ENCODE results near the gene KIF23. TPM values are rescaled to one million over a fixed set of nuclear protein-coding genes. Genes with fewer than 3 reads are reported as not detected.

The KIF23 gene
- total and polyA plus RNA-seq, 8 donors = 2.1 to 26.3 (median 8.7) TPM

GRCh38 chr15:69435985-69436384 is 21.8 kb downstream of the KIF23 start:
- intact Hi-C loops (cut with DNase I; ENCODE audit: low total_unique reads) = no loop called here
- no peaks in the 10 kb centered on the region for H3K9me3 ChIP-seq
- H3K27me3 ChIP-seq = no peaks in the 10 kb centered on the region
- H3K27ac ChIP-seq = no peak overlapping the region
- TF ChIP-seq, protein P1, sequence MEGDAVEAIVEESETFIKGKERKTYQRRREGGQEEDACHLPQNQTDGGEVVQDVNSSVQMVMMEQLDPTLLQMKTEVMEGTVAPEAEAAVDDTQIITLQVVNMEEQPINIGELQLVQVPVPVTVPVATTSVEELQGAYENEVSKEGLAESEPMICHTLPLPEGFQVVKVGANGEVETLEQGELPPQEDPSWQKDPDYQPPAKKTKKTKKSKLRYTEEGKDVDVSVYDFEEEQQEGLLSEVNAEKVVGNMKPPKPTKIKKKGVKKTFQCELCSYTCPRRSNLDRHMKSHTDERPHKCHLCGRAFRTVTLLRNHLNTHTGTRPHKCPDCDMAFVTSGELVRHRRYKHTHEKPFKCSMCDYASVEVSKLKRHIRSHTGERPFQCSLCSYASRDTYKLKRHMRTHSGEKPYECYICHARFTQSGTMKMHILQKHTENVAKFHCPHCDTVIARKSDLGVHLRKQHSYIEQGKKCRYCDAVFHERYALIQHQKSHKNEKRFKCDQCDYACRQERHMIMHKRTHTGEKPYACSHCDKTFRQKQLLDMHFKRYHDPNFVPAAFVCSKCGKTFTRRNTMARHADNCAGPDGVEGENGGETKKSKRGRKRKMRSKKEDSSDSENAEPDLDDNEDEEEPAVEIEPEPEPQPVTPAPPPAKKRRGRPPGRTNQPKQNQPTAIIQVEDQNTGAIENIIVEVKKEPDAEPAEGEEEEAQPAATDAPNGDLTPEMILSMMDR (IDR thresholded peaks at IDR 0.05) = no peak
- no peak for TF ChIP-seq EP300 (IDR thresholded peaks at IDR 0.05)
- TF ChIP-seq POLR2AphosphoS5 (IDR thresholded peaks at IDR 0.05) = no peak
- no peaks in the 10 kb centered on the region for H3K36me3 ChIP-seq
- no peak overlapping the region for H3K4me3 ChIP-seq
- H3K4me1 ChIP-seq = peaks cover 0 to 15% (median 0%) of the 10 kb centered on the region in 4 donors
- WGBS, 5 donors = 90 to 97% (median 93%) methylated on average over 4 of the region's 4 CpGs
- no peak for DNase-seq

GRCh38 chr15:69436951-69437350 is 22.8 kb downstream of the KIF23 start:
- Histone ChIP-seq H3K27me3 (no peaks in the 10 kb centered on the region), H3K9me3 (no peaks in the 10 kb centered on the region), H3K4me3 (no peak overlapping the region), H3K36me3 (no peaks in the 10 kb centered on the region), H3K27ac (no peak overlapping the region), H3K4me1 (peaks cover 0 to 15% (median 0%) of the 10 kb centered on the region in 4 donors)
- DNase-seq = no peak
- TF ChIP-seq POLR2A (IDR thresholded peaks at IDR 0.05) (no peak), POLR2AphosphoS5 (IDR thresholded peaks at IDR 0.05) (no peak)
- 92 to 97% (median 96%) methylated on average over 4 of the region's 4 CpGs for WGBS, 5 donors
- intact Hi-C loops (cut with DNase I; ENCODE audit: low total_unique reads) = no loop called here

DNA sequence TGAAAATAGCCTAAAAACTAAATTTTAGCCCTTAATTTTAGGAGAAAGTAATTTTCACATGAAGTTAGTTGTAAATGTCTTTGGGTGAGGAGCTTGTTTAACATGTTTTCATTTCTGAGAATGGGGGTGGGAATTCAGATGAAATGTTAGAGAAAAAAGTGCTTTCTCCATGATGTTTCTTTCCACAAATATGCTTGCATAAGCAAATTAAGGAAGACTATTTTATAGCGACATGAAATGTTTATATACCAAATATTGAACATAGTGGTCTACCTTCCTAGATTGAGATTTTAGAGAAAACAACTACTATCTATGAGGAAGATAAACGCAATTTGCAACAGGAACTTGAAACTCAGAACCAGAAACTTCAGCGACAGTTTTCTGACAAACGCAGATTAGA is 25.5 kb downstream of the KIF23 start:
- no peaks in the 10 kb centered on the region for H3K27me3 ChIP-seq
- WGBS, 5 donors = 82 to 89% (median 88%) methylated on average over 4 of the region's 4 CpGs
- no peak for DNase-seq
- no peak for TF ChIP-seq POLR2AphosphoS5 (IDR thresholded peaks at IDR 0.05)
- TF ChIP-seq EP300 (IDR thresholded peaks at IDR 0.05) = no peak
- no peaks in the 10 kb centered on the region for H3K36me3 ChIP-seq
- H3K9me3 ChIP-seq = no peaks in the 10 kb centered on the region
- intact Hi-C loops (cut with DNase I; ENCODE audit: low total_unique reads) = no loop called here
- no peak overlapping the region for H3K27ac ChIP-seq
- no peak overlapping the region for H3K4me3 ChIP-seq
- H3K4me1 ChIP-seq = peaks cover 0 to 15% (median 0%) of the 10 kb centered on the region in 4 donors

GRCh38 chr15:69443032-69443611 is 29.0 kb downstream of the KIF23 start:
- Histone ChIP-seq H3K36me3 (no peaks in the 10 kb centered on the region), H3K4me1 (peaks cover 4 to 16% (median 9%) of the 10 kb centered on the region in 4 donors), H3K4me3 (no peak overlapping the region), H3K27ac (no peak overlapping the region), H3K27me3 (no peaks in the 10 kb centered on the region), H3K9me3 (no peaks in the 10 kb centered on the region)
- 82 to 86% (median 84%) methylated on average over 5 of the region's 5 CpGs for WGBS, 5 donors
- no peak for DNase-seq
- intact Hi-C loops (cut with DNase I; ENCODE audit: low total_unique reads) = no loop called here
- TF ChIP-seq, protein P1 (IDR thresholded peaks at IDR 0.05) = no peak
- TF ChIP-seq POLR2AphosphoS5 (IDR thresholded peaks at IDR 0.05) (no peak), POLR2A (IDR thresholded peaks at IDR 0.05) (no peak), EP300 (IDR thresholded peaks at IDR 0.05) (no peak)

- no peak overlapping the region for H3K4me3 ChIP-seq
- intact Hi-C loops (cut with DNase I; ENCODE audit: low total_unique reads) = no loop called here
- H3K36me3 ChIP-seq = no peaks in the 10 kb centered on the region
- H3K27me3 ChIP-seq = no peaks in the 10 kb centered on the region
- WGBS, 5 donors = 94 to 99% (median 96%) methylated on average over 7 of the region's 7 CpGs
- no peak for DNase-seq
- H3K4me1 ChIP-seq = peaks cover 4 to 16% (median 6%) of the 10 kb centered on the region in 4 donors
- H3K9me3 ChIP-seq = no peaks in the 10 kb centered on the region
- H3K27ac ChIP-seq = no peak overlapping the region
- TF ChIP-seq, protein P1 (IDR thresholded peaks at IDR 0.05) = no peak
- TF ChIP-seq POLR2AphosphoS5 (IDR thresholded peaks at IDR 0.05) (no peak), EP300 (IDR thresholded peaks at IDR 0.05) (no peak), POLR2A (IDR thresholded peaks at IDR 0.05) (no peak)
Measured at GRCh38 chr15:69444686-69445085, 30.5 kb downstream of the KIF23 start.
